ENCODE measurements around the gene TMEM143.

TMEM143 gene

DNA sequence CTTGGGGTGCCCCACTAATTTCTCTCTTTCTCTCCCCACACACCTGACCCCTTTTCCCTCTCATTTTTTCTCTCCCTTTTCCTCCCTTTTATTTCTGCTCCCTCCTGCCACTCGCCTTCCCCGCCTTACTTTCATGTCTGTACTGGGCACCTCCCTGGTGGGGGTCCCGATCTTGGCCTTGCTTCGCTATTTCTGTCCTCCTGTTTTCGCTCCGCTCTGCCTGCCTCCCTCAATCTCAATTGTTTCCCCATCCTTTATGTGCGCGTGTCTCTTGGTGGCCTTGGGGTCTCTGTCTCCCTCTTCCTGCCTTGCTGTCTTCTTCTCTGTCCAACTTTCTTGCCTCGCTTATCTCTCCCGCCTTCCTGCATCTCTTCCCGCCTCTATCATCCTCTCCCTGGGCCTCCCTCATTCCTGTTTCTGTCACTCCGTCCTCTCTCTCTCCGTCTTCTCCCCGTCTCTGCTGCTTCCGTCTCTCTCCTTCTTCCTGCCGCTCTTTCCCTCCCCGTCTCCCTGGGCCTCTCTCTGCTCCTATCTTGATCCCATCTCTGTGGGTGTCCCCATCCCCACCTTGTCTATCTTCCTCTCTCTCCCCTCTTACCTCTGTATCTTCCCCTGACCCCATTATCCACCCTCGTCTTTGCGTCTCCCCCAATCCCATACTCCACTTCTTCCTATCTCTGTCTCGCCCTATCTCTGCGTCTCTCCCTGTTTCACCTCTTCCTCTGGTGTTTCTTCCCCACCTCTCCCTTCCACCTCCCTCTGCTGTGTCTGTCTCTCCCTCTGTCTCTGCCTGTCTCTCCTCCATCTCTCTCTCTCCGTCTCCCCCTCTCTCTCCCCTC lies 33.7 kb upstream of the TMEM143 start:
- H3K27me3 ChIP-seq (ENCODE audit: low read depth, low read length) = peaks cover 44% of the 10 kb centered on the region
- peaks cover 29% of the 10 kb centered on the region for H3K4me1 ChIP-seq (ENCODE audit: low read length)
- no peak overlapping the region for H2AFZ ChIP-seq (ENCODE audit: low read depth, low read length)
- H3K4me3 ChIP-seq (ENCODE audit: low read length) = no peak overlapping the region
- H3K27ac ChIP-seq (ENCODE audit: low read length) = no peak overlapping the region
- H3K4me2 ChIP-seq (ENCODE audit: low read length) = no peak overlapping the region
- no peaks in the 10 kb centered on the region for H3K79me2 ChIP-seq (ENCODE audit: low read length)
- TF ChIP-seq EZH2phosphoT487 (IDR thresholded peaks at IDR 0.05; ENCODE audit: low read depth) (no peak), CTCF (IDR thresholded peaks at IDR 0.05; ENCODE audit: low read depth, low read length) (no peak)
- H3K9me3 ChIP-seq (ENCODE audit: insufficient read depth, low read length) = no peaks in the 10 kb centered on the region
- H3K9ac ChIP-seq (ENCODE audit: low read length) = no peak overlapping the region
- H3K36me3 ChIP-seq (replicated peaks; ENCODE audit: low read depth, low read length) = no peaks in the 10 kb centered on the region
- H4K20me1 ChIP-seq (ENCODE audit: insufficient read depth, low read length) = no peaks in the 10 kb centered on the region

DNA sequence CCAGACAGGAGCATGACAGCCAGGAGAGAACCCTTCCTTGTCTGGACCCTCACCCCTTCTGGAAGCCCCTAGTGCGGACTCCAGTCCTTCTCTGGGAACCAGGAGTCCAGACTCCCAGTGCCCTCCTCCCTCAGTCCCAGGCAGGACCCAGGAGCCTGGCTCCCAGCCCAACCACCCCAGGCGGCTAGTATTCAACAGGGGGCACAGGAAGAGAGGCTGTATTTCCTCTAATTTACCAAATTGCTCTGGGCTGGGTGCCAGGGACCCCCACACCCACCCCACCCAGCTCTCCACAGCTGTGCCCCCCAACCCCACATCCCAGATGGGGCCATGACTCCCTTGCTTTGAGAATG lies 33.1 kb upstream of the TMEM143 start:
- no peaks in the 10 kb centered on the region for H4K20me1 ChIP-seq (ENCODE audit: insufficient read depth, low read length)
- H2AFZ ChIP-seq (ENCODE audit: low read depth, low read length) = no peak overlapping the region
- H3K79me2 ChIP-seq (ENCODE audit: low read length) = no peaks in the 10 kb centered on the region
- peaks cover 44% of the 10 kb centered on the region for H3K27me3 ChIP-seq (ENCODE audit: low read depth, low read length)
- no peaks in the 10 kb centered on the region for H3K9me3 ChIP-seq (ENCODE audit: insufficient read depth, low read length)
- peaks cover 31% of the 10 kb centered on the region for H3K4me1 ChIP-seq (ENCODE audit: low read length)
- H3K9ac ChIP-seq (ENCODE audit: low read length) = no peak overlapping the region
- H3K36me3 ChIP-seq (replicated peaks; ENCODE audit: low read depth, low read length) = no peaks in the 10 kb centered on the region
- H3K4me2 ChIP-seq (ENCODE audit: low read length) = no peak overlapping the region
- TF ChIP-seq CTCF (IDR thresholded peaks at IDR 0.05; ENCODE audit: low read depth, low read length) = no peak
- no peak for TF ChIP-seq EZH2phosphoT487 (IDR thresholded peaks at IDR 0.05; ENCODE audit: low read depth)
- H3K27ac ChIP-seq (ENCODE audit: low read length) = no peak overlapping the region
- H3K4me3 ChIP-seq (ENCODE audit: low read length) = no peak overlapping the region

GRCh38 chr19:48396016-48396823 lies 32.5 kb upstream of the TMEM143 start:
- H3K9ac ChIP-seq (ENCODE audit: low read length) = no peak overlapping the region

GRCh38 chr19:48395499-48395898 lies 31.8 kb upstream of the TMEM143 start:
- TF ChIP-seq EZH2phosphoT487 (IDR thresholded peaks at IDR 0.05; ENCODE audit: low read depth) (no peak), CTCF (IDR thresholded peaks at IDR 0.05; ENCODE audit: low read depth, low read length) (no peak)
- H3K27me3 ChIP-seq (ENCODE audit: low read depth, low read length) = peaks cover 44% of the 10 kb centered on the region
- H3K4me1 ChIP-seq (ENCODE audit: low read length) = peaks cover 34% of the 10 kb centered on the region
- H3K4me2 ChIP-seq (ENCODE audit: low read length) = peak overlapping the region; percentile 100
- H3K79me2 ChIP-seq (ENCODE audit: low read length) = peaks cover 9% of the 10 kb centered on the region
- H2AFZ ChIP-seq (ENCODE audit: low read depth, low read length) = no peak overlapping the region
- H3K27ac ChIP-seq (ENCODE audit: low read length) = no peak overlapping the region
- no peaks in the 10 kb centered on the region for H3K36me3 ChIP-seq (replicated peaks; ENCODE audit: low read depth, low read length)
- H3K9ac ChIP-seq (ENCODE audit: low read length) = no peak overlapping the region; the same call in 1 of the 2 replicates
- H4K20me1 ChIP-seq (ENCODE audit: insufficient read depth, low read length) = no peaks in the 10 kb centered on the region
- H3K4me3 ChIP-seq (ENCODE audit: low read length) = peak overlapping the region; percentile 88
- H3K9me3 ChIP-seq (ENCODE audit: insufficient read depth, low read length) = no peaks in the 10 kb centered on the region

More at GRCh38 chr19:48396016-48396823, 32.5 kb upstream of the TMEM143 start:
- Histone ChIP-seq H3K79me2 (ENCODE audit: low read length) (peaks cover 2% of the 10 kb centered on the region), H2AFZ (ENCODE audit: low read depth, low read length) (no peak overlapping the region), H3K4me3 (ENCODE audit: low read length) (peak overlapping the region; percentile 88; the same call in 1 of the 2 replicates), H3K36me3 (replicated peaks; ENCODE audit: low read depth, low read length) (no peaks in the 10 kb centered on the region), H3K4me1 (ENCODE audit: low read length) (peaks cover 34% of the 10 kb centered on the region), H4K20me1 (ENCODE audit: insufficient read depth, low read length) (no peaks in the 10 kb centered on the region), H3K4me2 (ENCODE audit: low read length) (peak overlapping the region; percentile 100; the same call in 1 of the 2 replicates), H3K9me3 (ENCODE audit: insufficient read depth, low read length) (no peaks in the 10 kb centered on the region), H3K27me3 (ENCODE audit: low read depth, low read length) (peaks cover 44% of the 10 kb centered on the region), H3K27ac (ENCODE audit: low read length) (no peak overlapping the region)
- no peak for TF ChIP-seq EZH2phosphoT487 (IDR thresholded peaks at IDR 0.05; ENCODE audit: low read depth)

Measured in OCI-LY3 (cell line).